HG02623 (cell line): ENCODE results near the gene FAM171A2.

Experiments used
- ATAC-seq: cut with Tn5 transposase; IDR thresholded peaks from one replicate; pipeline ENCODE4 v1.9.1; 2021; ENCODE audit warnings: moderate library complexity; ENCODE audit not compliant: unreplicated experiment

The FAM171A2 gene

DNA sequence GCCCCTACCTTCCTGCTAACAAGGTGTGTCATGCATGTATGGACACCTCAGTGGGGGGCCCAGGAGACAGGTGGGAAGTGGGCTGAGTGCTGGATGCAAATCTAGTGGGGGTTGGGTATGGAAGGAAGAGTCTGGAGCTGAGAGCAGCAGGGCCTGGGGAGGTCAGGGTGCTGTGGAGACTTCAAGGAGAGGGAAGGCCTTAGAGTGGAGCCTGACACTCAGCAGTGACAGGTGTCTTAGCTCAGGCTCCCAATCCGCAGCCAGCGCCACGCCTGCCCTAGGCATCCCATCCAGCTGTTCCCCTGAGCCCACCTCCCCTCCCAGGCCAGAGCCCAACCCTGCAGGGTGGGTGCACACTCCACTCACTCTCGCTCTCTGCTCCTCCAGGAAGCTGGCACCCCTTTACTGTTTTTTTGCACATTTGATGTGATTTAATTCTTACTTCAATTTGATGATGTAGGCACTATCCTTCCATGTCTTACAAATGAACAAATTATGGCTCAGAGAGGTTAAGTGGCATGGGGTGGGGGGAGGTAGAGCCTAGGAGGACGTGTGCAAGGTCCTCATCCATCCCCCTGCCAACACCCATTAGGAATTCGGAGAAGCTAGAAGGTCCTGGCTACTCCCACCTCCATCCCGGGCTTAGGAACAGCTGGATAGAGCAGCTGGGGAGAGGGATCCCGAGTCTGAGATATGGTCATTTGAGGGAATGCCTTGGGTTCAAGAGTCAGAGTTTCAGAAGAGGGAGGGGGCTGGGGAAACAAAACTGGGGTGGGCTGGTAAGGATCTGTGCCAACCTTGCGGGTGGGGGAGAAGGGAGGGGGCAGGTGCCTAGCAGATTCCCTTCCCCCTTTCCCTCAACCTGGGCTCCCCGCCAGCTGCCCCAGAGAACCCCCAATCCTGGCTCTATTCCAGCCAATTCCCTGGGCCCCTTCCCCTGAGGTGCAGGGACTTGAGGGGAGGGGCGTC, 2.1 kb downstream of the FAM171A2 start:
- no peak for ATAC-seq

GRCh38 chr17:44360826-44361225, 2.8 kb downstream of the FAM171A2 start:
- ATAC-seq, result no peak

DNA sequence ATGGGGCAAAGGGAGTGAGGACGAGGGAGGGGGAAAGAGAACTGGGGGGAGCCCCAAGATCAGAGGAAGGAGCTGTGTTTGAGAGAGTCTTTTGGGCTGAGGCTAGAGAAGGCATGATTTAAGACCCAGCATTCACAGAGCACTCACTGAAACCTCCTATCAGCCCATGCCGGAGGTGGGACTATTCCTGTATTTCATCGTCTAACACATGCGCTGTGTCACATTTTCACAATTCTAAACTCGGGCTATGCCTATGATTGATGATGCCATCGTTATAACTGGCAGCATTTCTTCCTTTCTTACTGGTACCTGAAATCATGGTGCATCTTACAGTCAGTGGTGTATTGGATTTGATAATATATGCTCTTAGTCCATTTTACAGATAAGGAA, 3.5 kb downstream of the FAM171A2 start:
- ATAC-seq, result no peak

GRCh38 chr17:44359458-44360143, 4.1 kb downstream of the FAM171A2 start:
- no peak for ATAC-seq

- no peak for ATAC-seq
Measured at GRCh38 chr17:44359006-44359405, 4.6 kb downstream of the FAM171A2 start.

- no peak for ATAC-seq
Measured at GRCh38 chr17:44358066-44358465, 5.6 kb downstream of the FAM171A2 start.

DNA sequence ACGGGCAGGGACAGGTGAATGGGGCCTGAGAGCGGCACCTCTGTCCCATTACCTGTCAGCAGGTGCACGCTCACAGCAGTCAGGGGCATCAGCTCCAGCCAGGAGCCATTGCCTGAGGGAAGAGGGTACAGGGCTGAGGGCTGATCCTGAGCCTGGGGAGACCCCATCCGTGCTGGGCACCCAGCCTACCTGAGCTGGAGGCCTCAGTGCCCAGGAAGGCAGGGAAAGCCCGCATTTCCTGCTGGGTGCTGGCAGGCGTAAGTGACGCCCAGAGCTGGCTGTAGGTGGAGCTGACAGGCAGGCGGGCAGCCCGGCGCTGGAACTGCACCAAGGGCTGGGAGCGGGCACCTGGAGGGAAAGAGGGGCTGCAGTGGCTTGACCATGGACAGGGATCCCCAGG, 7.4 kb downstream of the FAM171A2 start:
- no peak for ATAC-seq

GRCh38 chr17:44355642-44356099, 8.0 kb downstream of the FAM171A2 start:
- no peak for ATAC-seq

- no peak for ATAC-seq
Measured at GRCh38 chr17:44354582-44355561, 8.8 kb downstream of the FAM171A2 start.

DNA sequence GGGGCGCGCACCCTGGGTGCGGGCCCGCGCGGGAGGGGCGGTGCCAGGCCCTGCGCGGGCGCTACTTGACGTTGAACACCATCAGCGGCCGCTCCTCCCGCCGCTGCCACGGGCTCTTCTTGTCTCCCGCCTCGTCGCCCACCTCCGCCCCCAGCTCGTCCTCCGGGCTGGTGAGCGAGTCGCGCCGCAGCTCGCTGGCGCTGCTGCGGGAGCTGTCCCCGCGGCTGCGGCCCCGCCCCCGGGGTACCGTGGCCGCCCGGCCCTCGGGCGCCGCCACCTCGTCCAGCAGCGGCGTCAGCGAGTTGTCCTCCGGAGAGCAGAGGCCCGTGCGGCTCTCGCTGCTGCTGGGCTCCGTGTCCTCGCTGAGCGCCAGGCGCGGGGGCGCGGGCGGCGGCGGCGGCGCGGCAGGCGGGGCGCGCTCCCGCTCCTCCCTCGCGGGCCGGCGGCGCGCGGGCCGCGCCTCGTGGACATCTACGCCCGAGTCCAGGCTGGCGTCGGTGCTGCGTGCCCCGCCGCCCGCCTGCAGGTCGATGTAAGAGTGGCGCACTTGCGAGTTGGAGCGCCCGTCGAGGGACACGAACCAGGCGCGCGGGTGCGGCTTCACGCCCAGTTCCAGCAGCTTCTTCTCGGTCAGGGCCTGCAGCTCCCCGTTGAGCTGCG, 9.9 kb downstream of the FAM171A2 start:
- ATAC-seq, result no peak

- no peak for ATAC-seq
Measured at GRCh38 chr17:44352828-44353671, 10.6 kb downstream of the FAM171A2 start.

GRCh38 chr17:44351961-44352827, 11.5 kb downstream of the FAM171A2 start:
- ATAC-seq, result no peak

DNA sequence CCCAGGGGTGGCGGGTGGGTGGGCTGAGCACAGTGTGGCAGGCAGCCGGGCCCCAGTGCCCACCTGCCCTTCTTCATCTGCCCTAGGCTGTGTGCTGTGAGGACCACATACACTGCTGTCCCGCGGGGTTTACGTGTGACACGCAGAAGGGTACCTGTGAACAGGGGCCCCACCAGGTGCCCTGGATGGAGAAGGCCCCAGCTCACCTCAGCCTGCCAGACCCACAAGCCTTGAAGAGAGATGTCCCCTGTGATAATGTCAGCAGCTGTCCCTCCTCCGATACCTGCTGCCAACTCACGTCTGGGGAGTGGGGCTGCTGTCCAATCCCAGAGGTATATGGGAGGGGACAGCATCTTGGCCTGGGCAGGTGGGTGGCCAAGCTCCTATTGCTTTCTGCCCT, 12.2 kb downstream of the FAM171A2 start:
- no peak for ATAC-seq

DNA sequence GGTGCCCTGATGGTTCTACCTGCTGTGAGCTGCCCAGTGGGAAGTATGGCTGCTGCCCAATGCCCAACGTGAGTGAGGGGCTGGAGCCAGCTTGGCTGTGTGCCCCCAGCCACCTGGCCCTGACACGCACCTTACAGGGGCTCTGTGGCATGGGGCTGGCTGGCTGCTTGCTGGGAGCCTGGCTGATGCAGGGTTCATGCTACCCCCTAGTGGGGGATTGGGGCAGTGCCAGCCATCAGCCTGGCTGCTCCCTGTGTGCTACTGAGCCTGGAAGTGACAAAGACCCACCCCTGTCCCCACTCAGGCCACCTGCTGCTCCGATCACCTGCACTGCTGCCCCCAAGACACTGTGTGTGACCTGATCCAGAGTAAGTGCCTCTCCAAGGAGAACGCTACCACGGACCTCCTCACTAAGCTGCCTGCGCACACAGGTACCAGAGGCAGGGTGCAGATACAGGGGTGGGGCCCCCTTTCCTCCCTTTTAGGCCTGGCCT, 12.9 kb downstream of the FAM171A2 start:
- ATAC-seq, result no peak

DNA sequence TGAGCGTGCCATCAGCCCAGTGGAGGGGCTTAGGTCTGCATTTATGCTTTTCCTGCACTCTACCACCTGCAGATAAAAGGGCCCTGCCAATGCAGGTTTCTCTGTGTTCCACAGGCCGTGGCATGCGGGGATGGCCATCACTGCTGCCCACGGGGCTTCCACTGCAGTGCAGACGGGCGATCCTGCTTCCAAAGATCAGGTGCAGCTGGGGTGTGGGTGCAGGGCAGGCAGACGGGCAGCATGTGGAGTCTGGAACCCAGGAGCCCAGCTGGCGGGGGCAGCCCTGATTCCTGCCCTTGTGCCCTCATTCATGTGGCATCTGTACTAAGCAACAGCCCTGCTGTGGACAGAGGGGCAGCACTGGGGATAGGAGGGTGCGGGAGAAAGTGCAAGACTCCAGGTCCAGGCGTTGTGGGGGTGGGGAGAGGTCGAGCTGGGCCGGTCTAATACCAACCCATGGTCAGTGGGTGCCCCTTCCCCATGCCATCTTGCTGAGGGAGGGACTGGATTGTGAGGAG, 14.0 kb downstream of the FAM171A2 start:
- no peak for ATAC-seq

DNA sequence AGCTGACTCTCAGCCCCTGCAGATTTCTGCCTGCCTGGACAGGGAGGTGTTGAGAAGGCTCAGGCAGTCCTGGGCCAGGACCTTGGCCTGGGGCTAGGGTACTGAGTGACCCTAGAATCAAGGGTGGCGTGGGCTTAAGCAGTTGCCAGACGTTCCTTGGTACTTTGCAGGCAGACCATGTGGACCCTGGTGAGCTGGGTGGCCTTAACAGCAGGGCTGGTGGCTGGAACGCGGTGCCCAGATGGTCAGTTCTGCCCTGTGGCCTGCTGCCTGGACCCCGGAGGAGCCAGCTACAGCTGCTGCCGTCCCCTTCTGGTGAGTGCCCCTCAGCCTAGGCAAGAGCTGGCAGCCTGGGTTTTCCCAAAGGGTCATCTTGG, 14.7 kb downstream of the FAM171A2 start:
- ATAC-seq, result no peak

DNA sequence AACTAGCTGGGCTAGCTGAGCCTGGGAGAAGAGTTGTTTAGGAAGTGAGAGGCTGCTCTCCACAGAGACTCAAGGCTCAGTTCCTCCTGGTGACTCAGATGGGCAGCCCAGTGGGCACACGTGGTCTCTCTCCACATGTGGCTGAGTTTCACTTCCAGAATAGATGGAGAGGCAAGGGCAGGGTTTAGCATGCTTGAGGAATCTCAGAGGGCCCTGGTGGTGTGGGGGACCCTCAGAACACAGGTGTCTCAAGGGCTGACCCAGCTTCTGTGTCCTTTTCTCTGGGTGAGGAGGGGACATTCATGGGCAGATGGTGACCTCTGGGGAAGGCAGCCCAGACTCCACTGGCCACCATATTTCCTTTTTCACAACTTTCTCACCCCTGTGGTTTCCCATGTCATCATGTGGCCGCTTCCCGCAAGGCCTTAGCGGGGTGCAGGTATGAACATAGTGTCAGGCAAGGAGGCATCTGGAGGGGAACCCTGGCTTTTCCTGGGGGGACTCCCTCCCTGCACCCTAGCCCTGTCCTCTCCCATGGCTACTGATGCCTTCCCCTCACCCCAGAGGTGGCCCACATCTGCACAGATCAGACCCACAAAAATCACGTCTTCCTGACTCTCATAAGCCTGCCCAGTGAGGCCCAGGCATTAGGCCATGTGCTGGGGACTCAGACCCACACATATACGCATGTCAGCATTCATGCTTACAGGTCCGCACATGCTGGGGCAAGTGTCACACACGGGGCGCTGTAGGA, 15.2 kb downstream of the FAM171A2 start:
- ATAC-seq, result peak; percentile 39
